GM19455 (cell line): ENCODE measurements around the gene ACP6.
"Not testable (repeated sequence)": the region's sequence is repeated elsewhere in the genome, so short reads cannot be mapped to it uniquely, and the experiment has no call there.

Experiments used
- ATAC-seq: cut with Tn5 transposase; IDR thresholded peaks from one replicate; pipeline ENCODE4 v1.9.1; 2021; ENCODE audit not compliant: unreplicated experiment

The ACP6 gene

DNA sequence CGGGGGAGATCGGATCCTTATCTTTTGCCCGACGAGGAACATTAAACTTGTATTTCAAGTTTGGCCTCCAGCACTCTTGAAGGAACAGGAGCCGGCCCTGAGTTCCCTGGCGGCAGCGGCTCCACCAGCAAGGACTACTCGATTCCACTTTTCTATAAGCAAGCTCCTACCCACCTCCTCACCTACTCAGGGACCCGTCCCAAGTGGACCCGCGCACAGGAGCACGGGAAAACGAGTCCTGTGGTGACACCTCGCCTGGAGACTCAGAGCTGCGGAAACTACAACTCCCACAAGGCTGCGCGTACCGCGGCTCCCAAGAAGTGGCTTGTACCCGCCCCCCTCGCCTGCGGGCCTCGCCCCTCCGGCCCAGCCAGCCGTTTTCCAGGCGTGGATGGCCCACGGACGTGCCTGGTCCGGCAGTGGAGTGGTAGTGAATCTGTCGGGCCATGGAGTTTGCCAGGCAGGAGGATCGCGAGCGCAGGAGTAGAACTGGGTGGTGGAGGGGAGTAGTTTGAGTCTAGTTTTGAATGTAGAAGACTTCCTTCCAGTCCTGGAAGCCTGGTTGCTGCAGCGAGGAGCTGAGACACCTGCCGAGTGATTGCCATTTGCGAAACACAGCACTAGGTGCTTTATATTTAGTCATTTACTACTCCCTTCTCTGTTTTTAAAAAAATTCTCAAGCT lies at the start of gene ACP6:
Gene ACP6, minus strand, starts transcription at position 206 of the 683 bp plus-strand sequence. CDS start 476 bp downstream, outside the sequence.
- ATAC-seq: peak; percentile 96

DNA sequence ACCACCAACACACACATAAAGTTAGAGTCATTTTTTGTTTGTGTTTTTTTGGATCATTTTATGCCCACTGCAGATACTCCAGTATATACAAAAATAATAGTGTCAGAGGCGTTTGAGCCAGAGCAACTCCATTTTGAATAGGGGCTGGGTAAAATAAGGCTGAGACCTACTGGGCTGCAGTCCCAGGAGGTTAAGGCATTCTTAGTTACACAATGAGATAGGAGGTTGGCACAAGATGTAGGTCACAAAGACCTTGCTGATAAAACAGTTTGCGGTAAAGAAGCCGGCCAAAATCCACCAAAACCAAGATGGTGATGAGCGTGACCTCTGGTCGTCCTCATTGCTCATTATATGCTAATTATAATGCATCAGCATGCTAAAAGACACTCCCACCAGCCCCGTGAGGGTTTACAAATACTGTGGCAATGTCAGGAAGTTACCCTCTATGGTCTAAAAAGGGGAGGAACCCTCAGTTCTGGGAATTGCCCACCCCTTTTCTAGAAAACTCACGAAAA lies 49.4 kb upstream of the ACP6 start:
- ATAC-seq: no peak

DNA sequence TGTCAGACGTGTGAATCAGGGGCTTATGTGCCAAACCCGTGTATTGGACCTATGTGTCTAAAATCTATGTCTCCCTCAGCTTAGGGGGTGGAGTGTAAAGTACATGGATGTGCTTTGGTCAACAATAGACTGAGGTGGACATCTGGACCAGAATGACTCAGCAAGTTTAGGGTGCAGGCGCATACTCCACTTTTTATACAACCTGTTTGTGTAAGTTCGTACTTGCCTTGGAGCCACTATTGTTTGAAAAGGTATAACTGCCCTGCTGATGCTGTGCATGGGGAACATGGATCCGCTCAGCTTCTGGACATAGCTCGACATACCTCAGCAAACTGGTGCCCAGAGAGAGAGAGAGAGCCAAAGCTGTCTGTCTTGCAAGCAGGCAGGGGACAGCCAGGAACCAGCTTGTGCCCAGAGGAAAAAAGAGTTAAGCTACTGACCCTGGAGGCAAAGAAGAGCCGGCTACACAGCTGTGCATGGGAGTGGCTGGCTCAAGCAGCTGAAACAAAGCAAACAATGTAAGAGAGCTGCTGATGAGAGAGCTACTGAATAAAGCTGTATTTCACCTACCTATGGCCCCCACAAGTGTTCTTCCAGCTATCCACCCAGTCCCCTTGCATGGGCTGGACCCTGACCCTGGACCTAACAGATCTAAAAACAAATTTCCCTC lies 48.8 kb upstream of the ACP6 start:
- ATAC-seq: no peak

DNA sequence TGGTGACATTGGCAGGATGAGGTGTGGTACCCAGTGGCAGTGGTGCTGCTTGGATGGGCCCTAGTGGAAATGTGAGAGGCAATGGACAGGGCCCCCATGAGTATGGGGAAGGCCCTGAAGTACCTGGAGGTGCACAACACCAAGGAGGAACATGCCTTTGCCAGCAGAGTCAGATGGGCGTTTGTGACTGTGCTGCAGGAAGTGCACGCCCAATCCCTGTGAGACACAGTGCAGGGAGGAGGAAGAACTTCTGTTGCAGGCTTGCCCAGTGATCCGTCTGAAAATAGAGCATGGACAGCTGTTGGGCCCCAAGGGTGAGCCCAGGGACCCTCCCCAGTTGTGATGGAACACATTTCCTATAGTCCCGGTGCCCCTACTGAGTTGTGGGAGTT lies 47.4 kb upstream of the ACP6 start:
- ATAC-seq: no peak

- no peak for ATAC-seq
Measured at GRCh38 chr1:147717051-147717705, 46.9 kb upstream of the ACP6 start.

DNA sequence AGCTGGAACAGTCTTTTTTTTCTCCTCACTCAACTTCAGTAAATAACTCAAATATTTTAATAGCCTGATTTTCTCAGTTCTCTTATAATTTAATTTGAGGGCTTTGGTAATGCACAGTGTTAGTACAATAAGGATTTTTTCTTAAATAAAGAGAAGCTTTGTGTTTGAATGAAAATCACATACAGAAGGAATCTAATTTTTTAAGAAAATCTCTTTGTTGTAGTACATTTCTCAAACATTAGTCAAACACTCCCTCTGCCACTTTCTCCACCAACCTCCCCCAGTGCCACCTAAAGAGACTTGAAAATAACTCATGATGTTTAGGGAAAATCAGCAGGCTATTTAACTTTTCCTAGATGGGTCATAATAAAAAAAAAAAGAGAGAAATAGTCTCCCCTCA lies 42.3 kb upstream of the ACP6 start:
- no peak for ATAC-seq

GRCh38 chr1:147700042-147701006 lies 30.0 kb upstream of the ACP6 start:
- ATAC-seq: no peak

- ATAC-seq: no peak
Measured at GRCh38 chr1:147699686-147700041, 29.3 kb upstream of the ACP6 start.

- no peak for ATAC-seq
Measured at GRCh38 chr1:147683163-147683763, 12.9 kb upstream of the ACP6 start.

GRCh38 chr1:147680608-147681235 lies 10.4 kb upstream of the ACP6 start:
- not testable (repeated sequence) for ATAC-seq

- ATAC-seq: not testable (repeated sequence)
Measured at GRCh38 chr1:147677681-147678080, 7.4 kb upstream of the ACP6 start.

- no peak for ATAC-seq
Measured at GRCh38 chr1:147676311-147677085, 6.2 kb upstream of the ACP6 start.

- ATAC-seq: no peak
Measured at GRCh38 chr1:147673816-147674215, 3.5 kb upstream of the ACP6 start.

- no peak for ATAC-seq
Measured at GRCh38 chr1:147673406-147673805, 3.1 kb upstream of the ACP6 start.

DNA sequence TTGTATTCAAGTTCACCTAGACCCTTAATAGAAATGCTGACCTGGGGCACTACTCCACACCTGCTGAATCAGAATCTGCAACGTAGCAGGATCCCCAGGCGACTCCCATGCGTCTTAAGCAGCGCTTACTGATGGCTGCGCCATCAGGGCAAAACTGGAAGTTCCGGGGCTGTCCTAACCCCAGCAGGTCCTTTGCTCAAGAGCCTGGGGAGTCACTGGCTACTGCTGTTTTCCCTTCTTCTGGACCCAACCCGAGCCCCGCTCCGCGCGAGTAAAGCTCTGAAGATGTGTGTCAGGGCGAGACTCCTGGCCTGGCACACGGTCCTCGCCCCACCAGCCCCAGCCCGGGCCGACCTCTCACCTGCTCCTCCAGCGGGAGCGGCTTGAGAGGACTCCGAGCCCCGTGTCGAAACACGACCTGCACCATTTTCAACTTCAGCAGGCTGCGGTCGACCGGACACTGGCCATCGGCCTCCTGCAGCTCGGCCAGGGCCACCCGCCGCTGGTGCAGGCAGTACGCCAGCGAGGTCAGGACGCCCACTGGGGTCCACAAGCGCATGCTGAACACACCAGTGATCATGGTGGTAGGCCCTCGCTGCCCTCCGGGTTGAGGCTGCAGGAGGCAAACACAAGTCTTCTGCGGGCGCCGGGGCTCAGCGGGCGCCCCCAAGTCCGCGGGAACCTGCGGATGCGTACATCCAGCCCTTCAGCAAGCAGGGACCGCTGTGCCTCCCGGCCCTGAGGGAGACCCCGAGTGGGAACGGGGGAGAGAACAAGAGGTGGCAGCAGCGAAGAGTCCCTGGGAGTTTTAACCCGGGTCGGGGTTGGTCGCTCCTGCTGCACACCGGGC lies 630 bp downstream of the ACP6 start:
- ATAC-seq: peak; percentile 41

DNA sequence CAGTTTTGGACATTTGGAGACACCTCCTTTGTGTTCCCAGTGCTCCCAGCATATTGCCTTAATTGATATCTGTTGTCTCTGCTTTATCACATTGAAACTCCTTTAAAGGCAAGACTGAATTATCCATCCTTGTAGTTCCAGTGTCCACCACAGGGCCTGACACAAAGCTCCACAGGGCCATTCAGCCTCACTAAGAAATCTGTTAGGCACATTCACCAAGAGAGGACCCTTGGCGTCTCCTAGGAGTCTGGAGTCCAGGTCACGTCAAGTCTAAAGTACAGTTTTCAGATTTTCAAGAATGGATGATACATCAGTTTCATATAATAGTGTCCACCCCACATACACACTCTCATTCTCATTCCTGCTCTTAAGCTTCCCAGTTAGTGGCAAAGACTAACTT lies 4.8 kb downstream of the ACP6 start:
- no peak for ATAC-seq

- no peak for ATAC-seq
Measured at GRCh38 chr1:147664206-147664605, 6.1 kb downstream of the ACP6 start.

- ATAC-seq: no peak
Measured at GRCh38 chr1:147654511-147654910, 15.8 kb downstream of the ACP6 start.
